LHCN-M2 (cell line): ENCODE results near the gene LCN1. TPM values are rescaled to one million over a fixed set of nuclear protein-coding genes. Genes with fewer than 3 reads are reported as not detected.
"Not testable (repeated sequence)": the region's sequence is repeated elsewhere in the genome, so short reads cannot be mapped to it uniquely, and the experiment has no call there.

Experiments
- DNase-seq: peaks from one replicate; pipeline ENCODE4 v3.0.0-alpha.2; 2012; ENCODE audit warnings: low read depth
- total RNA-seq: library from RNA; depleted of rRNA; stranded (reverse); fragments of >200 nt; gene quantifications from 2 replicates; pipeline ENCODE4 v1.2.3, GENCODE V29; 2014

LCN1 gene
- total RNA-seq, 1 experiment from 2014 or later, result not detected

- DNase-seq, result peak; percentile 52
Observed at GRCh38 chr9:135504262-135505243, 16.7 kb upstream of the LCN1 start.

GRCh38 chr9:135505406-135506187 lies 15.6 kb upstream of the LCN1 start:
- no peak for DNase-seq

- DNase-seq, result no peak
Observed at GRCh38 chr9:135506327-135507103, 14.7 kb upstream of the LCN1 start.

GRCh38 chr9:135507104-135508035 lies 13.9 kb upstream of the LCN1 start:
- DNase-seq, result no peak

GRCh38 chr9:135508211-135508820 lies 12.9 kb upstream of the LCN1 start:
- DNase-seq, result no peak

GRCh38 chr9:135509458-135509857 lies 11.8 kb upstream of the LCN1 start:
- DNase-seq, result no peak

- no peak for DNase-seq
Observed at GRCh38 chr9:135512241-135512603, 9.0 kb upstream of the LCN1 start.

- DNase-seq, result no peak
Observed at GRCh38 chr9:135512904-135513303, 8.3 kb upstream of the LCN1 start.

- no peak for DNase-seq
Observed at GRCh38 chr9:135513351-135513846, 7.8 kb upstream of the LCN1 start.

GRCh38 chr9:135513906-135514305 lies 7.3 kb upstream of the LCN1 start:
- not testable (repeated sequence) for DNase-seq

- DNase-seq, result no peak
Observed at GRCh38 chr9:135514342-135515082, 6.7 kb upstream of the LCN1 start.

- no peak for DNase-seq
Observed at GRCh38 chr9:135515083-135515951, 5.9 kb upstream of the LCN1 start.

- no peak for DNase-seq
Observed at GRCh38 chr9:135516132-135516860, 4.9 kb upstream of the LCN1 start.

GRCh38 chr9:135517407-135517822 lies 3.8 kb upstream of the LCN1 start:
- DNase-seq, result no peak

GRCh38 chr9:135519179-135519971 lies 1.9 kb upstream of the LCN1 start:
- no peak for DNase-seq

- no peak for DNase-seq
Observed at GRCh38 chr9:135521608-135522095, 412 bp downstream of the LCN1 start.
